ENCODE data around the gene SOHLH1. TPM values are rescaled to one million over a fixed set of nuclear protein-coding genes. Genes with fewer than 3 reads are reported as not detected.

Gene SOHLH1
- total RNA-seq, 1 donor from 2014 or later, result 0.18 TPM

DNA sequence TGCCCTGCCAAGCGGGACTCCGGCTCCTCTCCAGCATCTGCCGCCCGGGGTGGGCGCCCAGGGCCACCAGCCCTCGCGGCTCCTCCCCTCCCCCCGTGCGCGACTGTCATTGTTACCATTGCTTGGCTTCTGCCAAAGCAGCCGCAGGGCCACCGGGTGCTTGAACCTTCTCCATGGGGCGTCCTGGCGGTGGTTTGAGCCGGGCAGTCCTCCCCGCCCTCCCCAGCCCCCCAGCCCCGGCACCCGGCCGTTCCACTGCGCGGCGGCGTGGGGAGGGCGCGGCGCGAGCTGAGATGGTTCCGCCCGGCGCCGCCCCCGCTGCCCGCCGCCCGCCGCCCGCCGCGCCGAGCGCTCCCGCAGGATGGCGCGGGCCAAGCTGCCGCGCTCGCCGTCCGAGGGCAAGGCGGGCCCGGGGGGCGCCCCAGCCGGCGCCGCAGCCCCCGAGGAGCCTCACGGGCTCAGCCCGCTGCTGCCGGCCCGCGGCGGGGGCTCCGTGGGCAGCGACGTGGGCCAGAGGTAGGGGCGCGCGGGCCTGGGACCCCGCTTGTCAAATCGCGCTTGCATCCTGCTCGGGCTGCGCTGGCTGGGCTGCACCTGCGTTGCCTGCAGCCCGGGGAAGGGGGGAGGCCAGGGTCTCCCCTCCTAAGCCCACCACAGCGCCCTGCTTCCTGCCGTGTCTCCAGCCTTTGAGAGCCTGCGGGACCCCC, 37.1 kb upstream of the SOHLH1 start:
- TF ChIP-seq, protein P1, sequence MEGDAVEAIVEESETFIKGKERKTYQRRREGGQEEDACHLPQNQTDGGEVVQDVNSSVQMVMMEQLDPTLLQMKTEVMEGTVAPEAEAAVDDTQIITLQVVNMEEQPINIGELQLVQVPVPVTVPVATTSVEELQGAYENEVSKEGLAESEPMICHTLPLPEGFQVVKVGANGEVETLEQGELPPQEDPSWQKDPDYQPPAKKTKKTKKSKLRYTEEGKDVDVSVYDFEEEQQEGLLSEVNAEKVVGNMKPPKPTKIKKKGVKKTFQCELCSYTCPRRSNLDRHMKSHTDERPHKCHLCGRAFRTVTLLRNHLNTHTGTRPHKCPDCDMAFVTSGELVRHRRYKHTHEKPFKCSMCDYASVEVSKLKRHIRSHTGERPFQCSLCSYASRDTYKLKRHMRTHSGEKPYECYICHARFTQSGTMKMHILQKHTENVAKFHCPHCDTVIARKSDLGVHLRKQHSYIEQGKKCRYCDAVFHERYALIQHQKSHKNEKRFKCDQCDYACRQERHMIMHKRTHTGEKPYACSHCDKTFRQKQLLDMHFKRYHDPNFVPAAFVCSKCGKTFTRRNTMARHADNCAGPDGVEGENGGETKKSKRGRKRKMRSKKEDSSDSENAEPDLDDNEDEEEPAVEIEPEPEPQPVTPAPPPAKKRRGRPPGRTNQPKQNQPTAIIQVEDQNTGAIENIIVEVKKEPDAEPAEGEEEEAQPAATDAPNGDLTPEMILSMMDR (IDR thresholded peaks at IDR 0.05; ENCODE audit: unreplicated experiment), result no peak
- Mint-ChIP-seq H3K27ac (ENCODE audit: unreplicated experiment) (no peak overlapping the region), H3K4me1 (ENCODE audit: unreplicated experiment) (peaks cover 6% of the 10 kb centered on the region), H3K4me3 (ENCODE audit: unreplicated experiment) (no peak overlapping the region), H3K9me3 (ENCODE audit: unreplicated experiment) (no peaks in the 10 kb centered on the region), H3K36me3 (ENCODE audit: low read depth, unreplicated experiment) (no peaks in the 10 kb centered on the region), H3K27me3 (ENCODE audit: unreplicated experiment) (peaks cover 12% of the 10 kb centered on the region)
- DNase-seq (ENCODE audit: low spot score), result no peak

DNA sequence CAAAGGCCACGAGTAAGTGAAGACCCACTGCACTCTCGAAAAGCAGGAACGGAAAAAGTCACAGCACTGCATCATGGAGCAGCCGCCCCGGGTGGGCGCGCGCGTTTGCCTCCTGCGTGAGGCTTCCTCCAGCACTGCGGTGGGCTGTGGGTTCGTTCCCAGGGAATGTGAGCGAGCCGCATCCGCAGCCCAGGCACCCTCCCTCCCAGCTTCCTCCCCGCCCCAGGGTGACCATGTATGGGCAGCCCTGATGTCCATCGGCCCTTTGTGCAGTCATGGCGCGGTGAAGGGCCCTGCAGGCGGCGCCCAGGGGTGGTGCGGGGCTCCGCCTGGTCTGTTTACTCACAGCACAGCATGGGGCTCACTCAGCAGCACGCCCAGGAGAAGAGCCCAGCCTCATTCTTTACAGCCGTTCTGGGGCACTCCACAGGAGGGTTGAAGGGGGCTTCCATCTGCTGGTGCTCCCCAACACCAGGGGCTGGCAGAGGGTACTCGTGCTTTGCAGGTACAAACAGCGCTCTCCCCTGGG, 35.4 kb upstream of the SOHLH1 start:
- Mint-ChIP-seq H3K27ac (ENCODE audit: unreplicated experiment) (peak overlapping the region; percentile 5), H3K27me3 (ENCODE audit: unreplicated experiment) (peaks cover 15% of the 10 kb centered on the region), H3K36me3 (ENCODE audit: low read depth, unreplicated experiment) (peaks cover 3% of the 10 kb centered on the region), H3K4me1 (ENCODE audit: unreplicated experiment) (peaks cover 6% of the 10 kb centered on the region), H3K4me3 (ENCODE audit: unreplicated experiment) (no peak overlapping the region), H3K9me3 (ENCODE audit: unreplicated experiment) (no peaks in the 10 kb centered on the region)
- no peak for DNase-seq (ENCODE audit: low spot score)
- TF ChIP-seq, protein P1 (IDR thresholded peaks at IDR 0.05; ENCODE audit: unreplicated experiment), result no peak

DNA sequence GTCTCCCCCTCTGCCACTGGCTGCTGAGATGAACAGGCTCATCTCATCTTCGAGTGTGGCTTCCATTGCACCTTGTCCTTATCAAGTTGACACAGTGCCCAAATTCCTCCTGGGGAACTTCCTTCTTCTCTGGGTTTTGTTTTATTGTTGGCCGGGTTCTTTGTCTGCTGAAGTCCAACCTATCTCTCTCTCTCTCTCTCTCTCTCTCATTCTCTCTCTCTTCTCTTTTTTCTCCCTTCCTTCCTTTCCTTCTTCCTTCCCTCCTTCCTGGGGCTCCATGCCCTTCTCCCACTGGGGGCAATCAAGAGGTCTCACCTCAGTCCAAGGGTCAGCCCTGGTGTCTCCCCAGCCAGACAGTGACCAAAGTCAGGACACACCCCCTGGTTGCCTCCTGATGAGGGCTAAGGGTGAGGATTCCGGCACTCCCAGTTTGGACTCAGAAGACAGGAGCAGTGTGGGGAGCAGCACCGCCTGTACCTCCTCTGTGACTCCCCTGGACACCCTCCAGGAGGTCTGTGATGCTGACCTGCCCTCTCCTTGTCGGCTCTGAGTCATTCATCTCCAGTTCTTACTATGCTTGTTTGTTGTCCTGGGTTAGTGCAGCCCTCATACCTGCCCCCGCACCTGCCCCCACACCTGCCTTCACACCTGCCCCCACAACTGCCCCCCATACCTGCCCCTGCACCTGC, 33.4 kb upstream of the SOHLH1 start:
- DNase-seq (ENCODE audit: low spot score), result no peak
- H3K4me1 Mint-ChIP-seq (ENCODE audit: unreplicated experiment), result peaks cover 6% of the 10 kb centered on the region
- TF ChIP-seq, protein P1 (IDR thresholded peaks at IDR 0.05; ENCODE audit: unreplicated experiment), result no peak
- no peak overlapping the region for H3K4me3 Mint-ChIP-seq (ENCODE audit: unreplicated experiment)
- peaks cover 18% of the 10 kb centered on the region for H3K27me3 Mint-ChIP-seq (ENCODE audit: unreplicated experiment)
- no peak overlapping the region for H3K27ac Mint-ChIP-seq (ENCODE audit: unreplicated experiment)
- H3K9me3 Mint-ChIP-seq (ENCODE audit: unreplicated experiment), result no peaks in the 10 kb centered on the region
- H3K36me3 Mint-ChIP-seq (ENCODE audit: low read depth, unreplicated experiment), result peaks cover 3% of the 10 kb centered on the region

DNA sequence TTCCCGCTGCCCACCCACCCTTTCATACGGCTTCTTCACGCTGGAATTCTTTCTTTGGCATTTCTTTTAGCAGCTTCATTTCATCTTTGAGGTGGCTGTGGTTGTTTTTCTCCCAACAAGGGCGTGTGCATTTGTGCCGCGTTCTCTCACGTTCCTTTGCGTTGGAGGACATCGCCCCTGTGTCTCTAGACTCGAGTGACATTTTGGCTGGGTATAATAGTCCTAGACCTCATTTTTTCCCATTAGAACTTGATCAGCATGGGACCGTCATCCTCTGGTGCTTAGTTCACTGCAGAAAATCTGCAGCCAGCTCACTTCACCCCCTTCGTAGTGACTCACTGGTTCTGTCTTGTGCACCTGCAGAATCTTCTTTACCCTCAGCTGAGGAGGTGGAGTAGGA, 32.2 kb upstream of the SOHLH1 start:
- H3K4me3 Mint-ChIP-seq (ENCODE audit: unreplicated experiment), result no peak overlapping the region

More for the DNA sequence above, 32.2 kb upstream of the SOHLH1 start:
- no peak for DNase-seq (ENCODE audit: low spot score)
- H3K27ac Mint-ChIP-seq (ENCODE audit: unreplicated experiment), result no peak overlapping the region
- TF ChIP-seq, protein P1 (IDR thresholded peaks at IDR 0.05; ENCODE audit: unreplicated experiment), result no peak
- peaks cover 6% of the 10 kb centered on the region for H3K4me1 Mint-ChIP-seq (ENCODE audit: unreplicated experiment)
- H3K9me3 Mint-ChIP-seq (ENCODE audit: unreplicated experiment), result no peaks in the 10 kb centered on the region
- H3K36me3 Mint-ChIP-seq (ENCODE audit: low read depth, unreplicated experiment), result peaks cover 3% of the 10 kb centered on the region
- H3K27me3 Mint-ChIP-seq (ENCODE audit: unreplicated experiment), result peaks cover 14% of the 10 kb centered on the region

Measured in endothelial cell (in vitro differentiated cells).